Activated CD4-positive, alpha-beta T cell treated with anti-CD3 and anti-CD28 coated beads for 36 hours (primary cell): ENCODE results near the gene PACS2. TPM values are rescaled to one million over a fixed set of nuclear protein-coding genes. Genes with fewer than 3 reads are reported as not detected.

Source experiments
- ATAC-seq: fragments of 200-7000 bp; cut with Tn5 transposase; one replicate; pipeline ENCODE4 v1.10.0; 2021; ENCODE audit warnings: mild to moderate bottlenecking, moderate library complexity
- CTCF ChIA-PET: fragments of 350-600 bp; sonication (Branson Sonifier 250); formaldehyde crosslinking; loops from one replicate; lab custom pipeline; 2021; ENCODE audit warnings: antibody characterized with exemption; lab: Charles Lee
- POLR2A ChIA-PET: fragments of 350-600 bp; sonication (Branson Sonifier 250); formaldehyde crosslinking; loops from one replicate; lab custom pipeline; 2021; ENCODE audit warnings: antibody characterized with exemption, inconsistent platforms; lab: Charles Lee
- DNase-seq: peaks from one replicate; pipeline ENCODE4 v3.0.0-alpha.2; 2020
- H3K27ac Mint-ChIP-seq: one replicate; pipeline ENCODE4 v1.8.0; 2021; ENCODE audit warnings: mixed read lengths
- H3K27me3 Mint-ChIP-seq: one replicate; pipeline ENCODE4 v1.8.0; 2021; ENCODE audit warnings: mixed read lengths
- H3K36me3 Mint-ChIP-seq: one replicate; pipeline ENCODE4 v1.8.0; 2021; ENCODE audit warnings: low read depth, mixed read lengths
- H3K4me1 Mint-ChIP-seq: one replicate; pipeline ENCODE4 v1.8.0; 2021; ENCODE audit warnings: mixed read lengths
- H3K4me3 Mint-ChIP-seq: one replicate; pipeline ENCODE4 v1.8.0; 2021; ENCODE audit warnings: mild to moderate bottlenecking, moderate library complexity, mixed read lengths
- H3K9me3 Mint-ChIP-seq: one replicate; pipeline ENCODE4 v1.8.0; 2021; ENCODE audit warnings: low read depth, mixed read lengths
- intact Hi-C, 2 experiments: fragments of 100-400 bp; cut with DNase I in 1 of 2; cut with micrococcal nuclease in 1 of 2; formaldehyde crosslinking; loops; one replicate each; pipeline versions ENCODE4 v1.14.2 to v1.15.1; 2022 to 2024; cut with DNase I, micrococcal nuclease
- total RNA-seq, 2 experiments: library from RNA; stranded (reverse); gene quantifications; one replicate each; pipeline ENCODE4 v1.2.3, GENCODE V29; 2021

The PACS2 gene
- total RNA-seq, 2 experiments from 2014 or later, result 30.6 to 32.9 TPM

DNA sequence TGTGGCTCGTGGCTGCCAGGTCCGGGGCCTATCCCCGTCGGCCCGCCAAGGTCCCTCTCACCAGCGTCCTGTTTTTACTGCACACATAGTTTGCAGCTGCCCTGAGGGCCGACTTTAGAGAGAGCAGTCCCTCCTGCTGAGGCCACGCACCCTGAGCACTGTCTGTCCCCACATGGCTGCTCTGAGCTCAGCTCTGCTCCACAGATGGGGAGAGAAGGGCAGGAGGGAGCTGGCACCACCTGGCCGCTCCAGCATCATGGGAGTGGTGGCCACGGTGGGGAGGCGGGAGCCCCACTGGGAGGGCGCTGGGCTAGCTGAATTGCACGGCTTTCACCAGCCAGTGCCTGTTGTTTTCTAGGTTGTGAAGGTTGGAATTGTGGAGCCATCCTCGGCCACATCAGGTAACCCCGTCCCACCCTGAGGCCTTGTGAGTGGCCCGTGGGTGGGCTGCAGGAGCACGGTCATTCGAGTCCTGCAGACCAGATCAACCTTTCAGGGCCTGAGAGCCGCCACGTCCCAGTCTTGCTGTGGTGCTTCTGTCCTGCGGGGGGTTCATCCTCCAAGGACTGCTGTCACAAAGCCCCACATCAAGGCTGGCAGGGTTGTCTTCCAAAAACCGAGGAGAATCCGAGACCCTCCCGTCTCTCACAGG, 76.4 kb downstream of the PACS2 start:
- ATAC-seq, result no peak
- no peak overlapping the region for H3K27ac Mint-ChIP-seq
- H3K9me3 Mint-ChIP-seq, result no peaks in the 10 kb centered on the region
- H3K27me3 Mint-ChIP-seq, result no peaks in the 10 kb centered on the region
- no peak for DNase-seq
- POLR2A ChIA-PET, result no interaction called here
- intact Hi-C loops, result no loop called here
- no peaks in the 10 kb centered on the region for H3K36me3 Mint-ChIP-seq
- no peaks in the 10 kb centered on the region for H3K4me1 Mint-ChIP-seq
- CTCF ChIA-PET, result interaction anchor here (0.7 to 1.8 kb wide), 3 partner anchors 20 to 528 kb away, joined by 3 to 4 read pairs (median 3); no protein-coding TSS in a partner anchor
- no peak overlapping the region for H3K4me3 Mint-ChIP-seq

- H3K4me1 Mint-ChIP-seq, result no peaks in the 10 kb centered on the region
- H3K9me3 Mint-ChIP-seq, result no peaks in the 10 kb centered on the region
- no peak for ATAC-seq
- H3K27ac Mint-ChIP-seq, result no peak overlapping the region
- no peak for DNase-seq
- H3K36me3 Mint-ChIP-seq, result no peaks in the 10 kb centered on the region
- H3K27me3 Mint-ChIP-seq, result no peaks in the 10 kb centered on the region
- POLR2A ChIA-PET, result no interaction called here
- intact Hi-C loops, result no loop called here
- CTCF ChIA-PET, result interaction anchor here (0.6 to 0.9 kb wide), 2 partner anchors 11 to 20 kb away, joined by 3 to 4 read pairs; no protein-coding TSS in a partner anchor
- H3K4me3 Mint-ChIP-seq, result no peak overlapping the region
Measured at GRCh38 chr14:105391541-105391940, 77.0 kb downstream of the PACS2 start.

GRCh38 chr14:105392131-105393090, 77.9 kb downstream of the PACS2 start:
- H3K36me3 Mint-ChIP-seq, result no peaks in the 10 kb centered on the region
- intact Hi-C loops, result no loop called here
- DNase-seq, result no peak
- ATAC-seq, result no peak
- no peaks in the 10 kb centered on the region for H3K4me1 Mint-ChIP-seq
- POLR2A ChIA-PET, result no interaction called here
- H3K9me3 Mint-ChIP-seq, result no peaks in the 10 kb centered on the region
- no peak overlapping the region for H3K4me3 Mint-ChIP-seq
- CTCF ChIA-PET, result interaction anchor here (0.6 kb wide), 1 partner anchor 10 kb away, joined by 4 read pairs; no protein-coding TSS in a partner anchor
- H3K27ac Mint-ChIP-seq, result no peak overlapping the region
- H3K27me3 Mint-ChIP-seq, result no peaks in the 10 kb centered on the region

GRCh38 chr14:105393151-105393550, 78.6 kb downstream of the PACS2 start:
- H3K27ac Mint-ChIP-seq, result no peak overlapping the region
- H3K4me1 Mint-ChIP-seq, result peaks cover 5% of the 10 kb centered on the region
- ATAC-seq, result no peak
- CTCF ChIA-PET, result no interaction called here
- H3K36me3 Mint-ChIP-seq, result no peaks in the 10 kb centered on the region
- no peaks in the 10 kb centered on the region for H3K27me3 Mint-ChIP-seq
- POLR2A ChIA-PET, result no interaction called here
- no peak for DNase-seq
- intact Hi-C loops, result no loop called here
- H3K9me3 Mint-ChIP-seq, result no peaks in the 10 kb centered on the region
- no peak overlapping the region for H3K4me3 Mint-ChIP-seq

GRCh38 chr14:105394714-105395537, 80.4 kb downstream of the PACS2 start:
- no peaks in the 10 kb centered on the region for H3K9me3 Mint-ChIP-seq
- peaks cover 12% of the 10 kb centered on the region for H3K36me3 Mint-ChIP-seq
- no peak overlapping the region for H3K27ac Mint-ChIP-seq
- H3K27me3 Mint-ChIP-seq, result no peaks in the 10 kb centered on the region
- ChIA-PET POLR2A (no interaction called here), CTCF (interaction anchor here (0.5 kb wide), 1 partner anchor 194 kb away, joined by 3 read pairs; no protein-coding TSS in a partner anchor)
- DNase-seq, result no peak
- H3K4me3 Mint-ChIP-seq, result no peak overlapping the region
- H3K4me1 Mint-ChIP-seq, result peaks cover 10% of the 10 kb centered on the region
- ATAC-seq, result no peak
- intact Hi-C loops, result loop anchor here in 1 of 2 experiments (5.0 kb wide), 1 partner anchor 103 kb away; no protein-coding TSS in a partner anchor

- no peak overlapping the region for H3K27ac Mint-ChIP-seq
- no peak overlapping the region for H3K4me3 Mint-ChIP-seq
- H3K27me3 Mint-ChIP-seq, result no peaks in the 10 kb centered on the region
- DNase-seq (no peak), ATAC-seq (no peak)
- peaks cover 17% of the 10 kb centered on the region for H3K36me3 Mint-ChIP-seq
- CTCF ChIA-PET, result no interaction called here
- H3K4me1 Mint-ChIP-seq, result peaks cover 10% of the 10 kb centered on the region
- H3K9me3 Mint-ChIP-seq, result peaks cover 3% of the 10 kb centered on the region
- intact Hi-C loops, result loop anchor here in 1 of 2 experiments (5.0 kb wide), 1 partner anchor 103 kb away; no protein-coding TSS in a partner anchor
- POLR2A ChIA-PET, result no interaction called here
Measured at GRCh38 chr14:105395538-105395854, 80.9 kb downstream of the PACS2 start.

DNA sequence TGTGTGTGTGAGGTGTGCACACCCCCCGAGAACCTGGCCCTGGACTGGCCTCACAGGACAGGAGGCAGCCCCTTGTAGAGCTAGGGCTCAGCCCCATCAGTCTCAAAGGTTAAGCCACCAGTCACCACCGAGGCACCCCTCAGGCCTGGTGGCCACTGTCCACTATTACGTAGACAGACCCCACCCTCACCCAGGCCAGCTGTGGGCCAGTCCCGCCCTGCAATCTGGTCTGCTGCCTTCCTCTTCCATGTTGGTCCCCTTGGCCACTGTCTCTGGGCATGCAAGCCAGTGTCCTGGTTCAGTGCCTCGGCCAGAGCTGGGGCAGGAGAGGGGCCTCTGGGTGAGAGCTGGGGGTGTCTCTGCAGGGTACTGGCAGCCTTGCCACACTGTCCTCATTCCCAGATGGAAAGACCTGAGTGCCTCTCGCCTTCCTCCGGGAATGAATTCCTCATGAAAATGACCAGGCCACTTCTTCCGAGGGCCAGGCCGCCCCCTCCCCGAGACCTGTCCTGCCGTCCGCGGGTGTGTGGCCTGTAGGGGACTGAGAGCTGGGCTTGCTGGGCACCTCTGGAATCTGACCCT, 82.9 kb downstream of the PACS2 start:
- peaks cover 10% of the 10 kb centered on the region for H3K4me1 Mint-ChIP-seq
- ATAC-seq (no peak), DNase-seq (no peak)
- peaks cover 13% of the 10 kb centered on the region for H3K9me3 Mint-ChIP-seq
- peaks cover 30% of the 10 kb centered on the region for H3K36me3 Mint-ChIP-seq
- H3K4me3 Mint-ChIP-seq, result peak overlapping the region; percentile 47
- no peaks in the 10 kb centered on the region for H3K27me3 Mint-ChIP-seq
- peak overlapping the region; percentile 84 for H3K27ac Mint-ChIP-seq
- intact Hi-C loops, result loop anchor here in 1 of 2 experiments (5.0 kb wide), 1 partner anchor 105 kb away; no protein-coding TSS in a partner anchor
- CTCF ChIA-PET, result interaction anchor here (0.5 to 1.0 kb wide), 3 partner anchors 27 to 110 kb away, joined by 3 to 5 read pairs (median 4); no protein-coding TSS in a partner anchor
- POLR2A ChIA-PET, result interaction anchor here (0.8 kb wide), 1 partner anchor 132 kb away, joined by 3 read pairs; no protein-coding TSS in a partner anchor

DNA sequence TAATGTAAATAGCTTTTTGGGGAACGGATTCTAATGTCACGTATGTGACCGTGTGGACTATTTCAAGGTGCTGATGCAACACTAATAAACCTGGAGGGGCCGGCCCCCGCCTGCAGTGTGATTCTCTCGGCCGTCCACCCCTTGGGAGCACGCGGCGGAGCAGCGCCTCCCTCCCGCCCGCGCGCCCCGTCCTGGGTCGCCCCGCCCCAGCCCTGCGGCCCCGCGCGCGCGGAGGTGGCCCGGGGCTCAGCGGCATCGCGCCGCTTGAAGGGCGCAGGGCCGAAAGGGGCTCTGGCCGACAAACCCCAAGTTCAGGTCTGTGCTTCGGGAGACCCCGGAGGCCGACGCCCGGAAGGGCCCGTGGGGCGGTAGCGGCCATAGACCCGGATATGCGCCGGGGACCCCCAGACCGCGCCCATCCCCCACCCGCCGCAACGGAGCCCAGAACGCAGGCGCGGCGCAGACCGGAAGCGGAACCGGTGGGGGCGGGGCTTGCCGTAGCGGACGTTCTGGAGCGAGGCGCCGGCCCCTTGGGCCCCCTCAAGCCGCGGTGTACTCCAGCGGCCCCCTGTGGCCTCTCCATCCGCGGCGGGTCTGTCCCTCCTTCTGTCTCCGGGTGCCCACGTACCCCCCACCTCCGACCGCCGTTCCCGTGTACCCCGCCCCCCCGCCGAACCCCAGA, 83.6 kb downstream of the PACS2 start, which contains the start of gene TEX22:
TSS of gene TEX22 (plus strand) at position 495 of the 682 bp plus-strand sequence. CDS start 803 bp downstream, outside the sequence.
- peak within 1 kb of the TSS; percentile 91 for H3K27ac Mint-ChIP-seq
- intact Hi-C loops, result loop anchor here (1.0 to 5.0 kb wide), 10 partner anchors 17 to 646 kb away; partner anchors contain the start of genes BTBD6 (in 1 of the 2), CDCA4 (in 1 of the 2), CRIP2 (in 1 of the 2) and MTA1 (in 1 of the 2)
- DNase-seq, result peak; percentile 94
- peaks cover 11% of the 10 kb centered on the region for H3K4me1 Mint-ChIP-seq
- H3K9me3 Mint-ChIP-seq, result peaks cover 13% of the 10 kb centered on the region
- H3K36me3 Mint-ChIP-seq, result peaks cover 30% of the 10 kb centered on the region
- H3K27me3 Mint-ChIP-seq, result no peaks in the 10 kb centered on the region
- CTCF ChIA-PET, result interaction anchor here (0.7 to 1.0 kb wide), 2 partner anchors 27 to 110 kb away, joined by 3 to 4 read pairs; no protein-coding TSS in a partner anchor
- peak; percentile 86 for ATAC-seq
- peak within 1 kb of the TSS; percentile 85 for H3K4me3 Mint-ChIP-seq
- POLR2A ChIA-PET, result interaction anchor here (1.2 kb wide), 1 partner anchor 13 kb away, joined by 3 read pairs; no protein-coding TSS in a partner anchor

GRCh38 chr14:105398726-105399465, 84.3 kb downstream of the PACS2 start:
- intact Hi-C loops, result loop anchor here (1.0 to 5.0 kb wide), 10 partner anchors 16 to 647 kb away; partner anchors contain the start of genes BTBD6 (in 1 of the 2), CDCA4 (in 1 of the 2), CRIP2 (in 1 of the 2) and MTA1 (in 1 of the 2)
- peaks cover 30% of the 10 kb centered on the region for H3K36me3 Mint-ChIP-seq
- H3K27me3 Mint-ChIP-seq, result no peaks in the 10 kb centered on the region
- peak; percentile 60 for DNase-seq
- H3K9me3 Mint-ChIP-seq, result peaks cover 13% of the 10 kb centered on the region
- peak; percentile 49 for ATAC-seq
- ChIA-PET POLR2A (interaction anchor here (0.5 to 1.2 kb wide), 2 partner anchors 13 to 333 kb away, joined by 3 to 4 read pairs; no protein-coding TSS in a partner anchor), CTCF (interaction anchor here (0.6 kb wide), 1 partner anchor 23 kb away, joined by 4 read pairs; no protein-coding TSS in a partner anchor)
- peak overlapping the region; percentile 91 for H3K27ac Mint-ChIP-seq
- H3K4me1 Mint-ChIP-seq, result peaks cover 16% of the 10 kb centered on the region
- peak overlapping the region; percentile 85 for H3K4me3 Mint-ChIP-seq
